Spleen (tissue), 11 donors: ENCODE measurements around the gene EPHA6. TPM values are rescaled to one million over a fixed set of nuclear protein-coding genes. Genes with fewer than 3 reads are reported as not detected.

ENCODE experiments used
- DNase-seq: peaks from one replicate; pipeline ENCODE4 v3.0.0-alpha.2; 2020
- H3K27ac ChIP-seq, 8 donors: fragments of 200-600 bp; sonication (generic) in 7 of 8; 1 replicate in 4 of 8; 2 replicates in 4 of 8; pipeline versions ENCODE4 v1.5.0 to v1.8.0; 2016 to 2021; ENCODE audit warnings: inconsistent platforms in 4 of 8, mild to moderate bottlenecking in 4 of 8, moderate library complexity in 1 of 8
- H3K27me3 ChIP-seq, 7 donors: fragments of 200-600 bp; sonication (generic) in 6 of 7; replicated peaks in 1 of 7; 1 replicate in 4 of 7; 2 replicates in 3 of 7; pipeline versions ENCODE4 v1.5.0 to v1.8.0; 2016 to 2021; ENCODE audit warnings: inconsistent platforms in 3 of 7, mild to moderate bottlenecking in 1 of 7
- H3K36me3 ChIP-seq, 6 donors: fragments of 200-600 bp; sonication (generic) in 5 of 6; 1 replicate in 4 of 6; 2 replicates in 2 of 6; pipeline versions ENCODE4 v1.5.0 to v1.8.0; 2016 to 2021; ENCODE audit warnings: inconsistent platforms in 2 of 6
- H3K4me1 ChIP-seq, 6 donors: fragments of 200-600 bp; sonication (generic) in 5 of 6; 1 replicate in 3 of 6; 2 replicates in 3 of 6; pipeline versions ENCODE4 v1.5.0 to v1.8.0; 2016 to 2021; ENCODE audit warnings: inconsistent platforms in 3 of 6
- H3K4me3 ChIP-seq, 8 donors: fragments of 200-600 bp; sonication (generic) in 7 of 8; 1 replicate in 4 of 8; 2 replicates in 4 of 8; pipeline versions ENCODE4 v1.5.0 to v1.8.0; 2016 to 2021; ENCODE audit warnings: inconsistent platforms in 4 of 8, mild to moderate bottlenecking in 4 of 8, moderate library complexity in 2 of 8
- H3K9me3 ChIP-seq, 8 donors: fragments of 200-600 bp; sonication (generic) in 7 of 8; 1 replicate in 4 of 8; 2 replicates in 4 of 8; pipeline versions ENCODE4 v1.5.0 to v1.8.0; 2016 to 2021; ENCODE audit warnings: inconsistent platforms in 4 of 8
- CTCF ChIP-seq, 11 experiments: fragments of 200-600 bp in 7 of 11; fragments of 450-650 bp in 4 of 11; sonication (generic) in 4 of 11; IDR thresholded peaks in 8 of 11; conservative IDR thresholded peaks in 3 of 11; 1 replicate in 7 of 11; 2 replicates in 4 of 11; pipeline versions ENCODE4 v1.4.0 to v1.8.0; 2016 to 2021; ENCODE audit warnings: antibody characterized with exemption in 11 of 11, inconsistent platforms in 4 of 11, mild to moderate bottlenecking in 1 of 11
- POLR2A ChIP-seq, 3 donors: fragments of 450-650 bp; IDR thresholded peaks; one replicate each; pipeline ENCODE4 v1.5.1; 2017; ENCODE audit warnings: antibody characterized with exemption in 3 of 3, mild to moderate bottlenecking in 1 of 3
- POLR2AphosphoS5 ChIP-seq, 3 donors: sonication (generic); formaldehyde crosslinking; IDR thresholded peaks; one replicate each; pipeline ENCODE4 v1.5.1; 2017; ENCODE audit warnings: antibody characterized with exemption in 3 of 3
- WGBS, 5 donors: extraction: QIAGEN DNeasy Blood & Tissue Kit in 3 of 5; methylation state at CpG; one replicate each; pipeline versions ENCODE4 v1.1.5 to v1.1.7; 2013 to 2018; 5-methylcytosine and 5-hydroxymethylcytosine counted together
- intact Hi-C: fragments of 100-400 bp; cut with DNase I; formaldehyde crosslinking; loops from one replicate; pipeline ENCODE4 v1.15.0; 2023; ENCODE audit warnings: low total_unique reads
- polyA plus RNA-seq, 3 donors: library from polyadenylated mRNA; stranded (reverse); fragments of 200-250 nt; gene quantifications; one replicate each; pipeline ENCODE4 v1.2.1, GENCODE V29; 2013
- total RNA-seq, 7 donors: library from RNA; depleted of rRNA in 3 of 7; stranded (reverse); fragments of >200 nt in 3 of 7; fragmentation: NEBNext Ultra II Directional in 4 of 7; extraction: Animal tissue kit (Norgen Biotek cat#: 25700) in 4 of 7; gene quantifications; one replicate each; pipeline versions ENCODE4 v1.1.0 to v1.2.1, GENCODE V29; 2016 to 2021
- donor health status: healthy with polysubstance abuse.
- donor health status: DM: no; HTN: no; CAD: no; lungs with moderate emphysema.
- donor health status: DM: no; HTN: no; CAD: no.
- donor health status: Bipolar disorder and iron deficiency.
- donor health status: healthy.
- donor health status: DM: no; HTN: no; CAD: no.
- donor health status: DM: yes; HTN: yes; CAD: no.

EPHA6 gene
- total and polyA plus RNA-seq, 10 donors = 0.44 TPM; not detected in 9

- Histone ChIP-seq H3K27me3 (no peaks in the 10 kb centered on the region), H3K4me1 (no peaks in the 10 kb centered on the region), H3K9me3 (peaks cover 0 to 12% (median 0%) of the 10 kb centered on the region in 8 donors), H3K4me3 (no peak overlapping the region), H3K27ac (no peak overlapping the region), H3K36me3 (no peaks in the 10 kb centered on the region)
- DNase-seq = no peak
- TF ChIP-seq CTCF (IDR thresholded peaks at IDR 0.05 in 8 of 11, conservative IDR thresholded peaks at IDR 0.05 in 3 of 11) (no peak), POLR2A (IDR thresholded peaks at IDR 0.05) (no peak), POLR2AphosphoS5 (IDR thresholded peaks at IDR 0.05) (no peak)
- WGBS, 5 donors = 83 to 94% (median 89%) methylated on average over 2 of the region's 2 CpGs
- intact Hi-C loops = no loop called here
These were observed 334.5 kb downstream of the EPHA6 start for GRCh38 chr3:97148931-97149330.

GRCh38 chr3:97161169-97161568, 346.8 kb downstream of the EPHA6 start:
- H3K27me3 ChIP-seq = no peaks in the 10 kb centered on the region
- H3K9me3 ChIP-seq = peaks cover 0 to 19% (median 3%) of the 10 kb centered on the region in 8 donors
- H3K27ac ChIP-seq = no peak overlapping the region
- no peak overlapping the region for H3K4me3 ChIP-seq
- WGBS, 5 donors = 58 to 89% (median 76%) methylated on average over 2 of the region's 2 CpGs
- DNase-seq = no peak
- no peaks in the 10 kb centered on the region for H3K36me3 ChIP-seq
- TF ChIP-seq POLR2A (IDR thresholded peaks at IDR 0.05) (no peak), POLR2AphosphoS5 (IDR thresholded peaks at IDR 0.05) (no peak), CTCF (IDR thresholded peaks at IDR 0.05 in 8 of 11, conservative IDR thresholded peaks at IDR 0.05 in 3 of 11) (no peak)
- intact Hi-C loops = no loop called here
- no peaks in the 10 kb centered on the region for H3K4me1 ChIP-seq

- no peaks in the 10 kb centered on the region for H3K36me3 ChIP-seq
- no peak for TF ChIP-seq CTCF (IDR thresholded peaks at IDR 0.05 in 8 of 11, conservative IDR thresholded peaks at IDR 0.05 in 3 of 11)
- H3K27me3 ChIP-seq = no peaks in the 10 kb centered on the region
- no peak for DNase-seq
- peaks cover 4 to 71% (median 55%) of the 10 kb centered on the region in 8 donors for H3K9me3 ChIP-seq
- no peak overlapping the region for H3K27ac ChIP-seq
- intact Hi-C loops = no loop called here
- no peaks in the 10 kb centered on the region for H3K4me1 ChIP-seq
- no peak overlapping the region for H3K4me3 ChIP-seq
These were observed 362.8 kb downstream of the EPHA6 start for GRCh38 chr3:97177242-97177641.

- no peak for DNase-seq
- Histone ChIP-seq H3K27me3 (no peaks in the 10 kb centered on the region), H3K27ac (no peak overlapping the region), H3K4me1 (no peaks in the 10 kb centered on the region), H3K9me3 (peaks cover 0 to 54% (median 45%) of the 10 kb centered on the region in 8 donors), H3K36me3 (no peaks in the 10 kb centered on the region), H3K4me3 (no peak overlapping the region)
- TF ChIP-seq POLR2A (IDR thresholded peaks at IDR 0.05) (no peak), POLR2AphosphoS5 (IDR thresholded peaks at IDR 0.05) (no peak), CTCF (IDR thresholded peaks at IDR 0.05 in 8 of 11, conservative IDR thresholded peaks at IDR 0.05 in 3 of 11) (no peak)
- WGBS, 5 donors = 62 to 75% (median 67%) methylated on average over 3 of the region's 3 CpGs
- intact Hi-C loops = no loop called here
These were observed 367.3 kb downstream of the EPHA6 start for GRCh38 chr3:97181704-97182103.
